ENCODE data around the gene ITK.
"Not testable (repeated sequence)": the region's sequence is repeated elsewhere in the genome, so short reads cannot be mapped to it uniquely, and the experiment has no call there.

The ITK gene

GRCh38 chr5:157203417-157203816 is 22.8 kb downstream of the ITK start:
- no peak for TF ChIP-seq CTCF (conservative IDR thresholded peaks at IDR 0.05; ENCODE audit: low read depth, low read length)
- Histone ChIP-seq H3K4me2 (no peak overlapping the region), H2AFZ (ENCODE audit: low read depth) (no peak overlapping the region)

GRCh38 chr5:157204765-157205164 is 24.1 kb downstream of the ITK start:
- H3K79me2 ChIP-seq (ENCODE audit: insufficient read depth, low read depth): no peaks in the 10 kb centered on the region
- no peak overlapping the region for H3K4me2 ChIP-seq
- no peak overlapping the region for H3K27ac ChIP-seq

More at GRCh38 chr5:157203417-157203816, 22.8 kb downstream of the ITK start:
- Histone ChIP-seq H3K79me2 (ENCODE audit: insufficient read depth, low read depth) (no peaks in the 10 kb centered on the region), H3K4me3 (IDR thresholded peaks at IDR 0.05; ENCODE audit: insufficient read depth, low read depth, low read length) (no peak overlapping the region), H3K4me1 (ENCODE audit: low read depth, poor library complexity, severe bottlenecking) (no peaks in the 10 kb centered on the region), H3K36me3 (ENCODE audit: insufficient read depth) (no peaks in the 10 kb centered on the region), H3K27ac (no peak overlapping the region), H3K9ac (no peak overlapping the region), H4K20me1 (ENCODE audit: insufficient read depth) (no peaks in the 10 kb centered on the region), H3K27me3 (ENCODE audit: insufficient read depth, low read depth) (no peaks in the 10 kb centered on the region)

GRCh38 chr5:157205708-157206107 is 25.1 kb downstream of the ITK start:
- Histone ChIP-seq H3K4me2 (no peak overlapping the region), H4K20me1 (ENCODE audit: insufficient read depth) (no peaks in the 10 kb centered on the region), H3K9ac (no peak overlapping the region), H3K27ac (no peak overlapping the region), H3K79me2 (ENCODE audit: insufficient read depth, low read depth) (no peaks in the 10 kb centered on the region), H3K4me1 (ENCODE audit: low read depth, poor library complexity, severe bottlenecking) (no peaks in the 10 kb centered on the region), H2AFZ (ENCODE audit: low read depth) (no peak overlapping the region), H3K27me3 (ENCODE audit: insufficient read depth, low read depth) (no peaks in the 10 kb centered on the region), H3K36me3 (ENCODE audit: insufficient read depth) (no peaks in the 10 kb centered on the region), H3K4me3 (IDR thresholded peaks at IDR 0.05; ENCODE audit: insufficient read depth, low read depth, low read length) (no peak overlapping the region)
- TF ChIP-seq CTCF (conservative IDR thresholded peaks at IDR 0.05; ENCODE audit: low read depth, low read length): no peak

More at GRCh38 chr5:157204765-157205164, 24.1 kb downstream of the ITK start:
- Histone ChIP-seq H3K4me3 (IDR thresholded peaks at IDR 0.05; ENCODE audit: insufficient read depth, low read depth, low read length) (no peak overlapping the region), H2AFZ (ENCODE audit: low read depth) (no peak overlapping the region), H3K27me3 (ENCODE audit: insufficient read depth, low read depth) (no peaks in the 10 kb centered on the region), H4K20me1 (ENCODE audit: insufficient read depth) (no peaks in the 10 kb centered on the region), H3K4me1 (ENCODE audit: low read depth, poor library complexity, severe bottlenecking) (no peaks in the 10 kb centered on the region), H3K36me3 (ENCODE audit: insufficient read depth) (no peaks in the 10 kb centered on the region), H3K9ac (no peak overlapping the region)
- TF ChIP-seq CTCF (conservative IDR thresholded peaks at IDR 0.05; ENCODE audit: low read depth, low read length): no peak

- H2AFZ ChIP-seq (ENCODE audit: low read depth); H3K9ac ChIP-seq; H3K4me3 ChIP-seq (IDR thresholded peaks at IDR 0.05; ENCODE audit: insufficient read depth, low read depth, low read length); H3K36me3 ChIP-seq (ENCODE audit: insufficient read depth); H3K4me2 ChIP-seq; H3K79me2 ChIP-seq (ENCODE audit: insufficient read depth, low read depth); H3K27me3 ChIP-seq (ENCODE audit: insufficient read depth, low read depth); H3K27ac ChIP-seq; H4K20me1 ChIP-seq (ENCODE audit: insufficient read depth); H3K4me1 ChIP-seq (ENCODE audit: low read depth, poor library complexity, severe bottlenecking): not testable (repeated sequence)
Measured at GRCh38 chr5:157210652-157211051, 30.0 kb downstream of the ITK start.

GRCh38 chr5:157212307-157212706 is 31.7 kb downstream of the ITK start:
- no peaks in the 10 kb centered on the region for H3K79me2 ChIP-seq (ENCODE audit: insufficient read depth, low read depth)
- no peak overlapping the region for H2AFZ ChIP-seq (ENCODE audit: low read depth)
- H3K27me3 ChIP-seq (ENCODE audit: insufficient read depth, low read depth): no peaks in the 10 kb centered on the region
- H3K4me1 ChIP-seq (ENCODE audit: low read depth, poor library complexity, severe bottlenecking): no peaks in the 10 kb centered on the region
- H3K4me3 ChIP-seq (IDR thresholded peaks at IDR 0.05; ENCODE audit: insufficient read depth, low read depth, low read length): no peak overlapping the region
- H3K9ac ChIP-seq: no peak overlapping the region
- H3K27ac ChIP-seq: no peak overlapping the region
- TF ChIP-seq CTCF (conservative IDR thresholded peaks at IDR 0.05; ENCODE audit: low read depth, low read length): no peak
- no peaks in the 10 kb centered on the region for H4K20me1 ChIP-seq (ENCODE audit: insufficient read depth)
- H3K4me2 ChIP-seq: no peak overlapping the region
- no peaks in the 10 kb centered on the region for H3K36me3 ChIP-seq (ENCODE audit: insufficient read depth)
